K562 (cell line): Measurements from ENCODE around the gene EFEMP2. TPM values are rescaled to one million over a fixed set of nuclear protein-coding genes. Genes with fewer than 3 reads are reported as not detected.

ENCODE experiments used
- ADNP ChIP-seq: fragments of 200-800 bp; sonication (Bioruptor generic); IDR thresholded peaks from 2 replicates; pipeline ENCODE4 v1.6.1; 2016; ENCODE audit warnings: missing genetic modification characterization, missing compliant biosample characterization
- BRD9 ChIP-seq: fragments of 450-650 bp; IDR thresholded peaks from 2 replicates; pipeline ENCODE4 v1.6.1; 2018; ENCODE audit warnings: low read depth; ENCODE audit not compliant: partially characterized antibody
- CBFA2T3 ChIP-seq: fragments of 450-650 bp; IDR thresholded peaks from 2 replicates; pipeline ENCODE4 v1.6.1; 2017
- CHD4 ChIP-seq: fragments of 200-600 bp; sonication (generic); IDR thresholded peaks from 3 replicates; pipeline ENCODE4 v1.6.1; 2012; ENCODE audit warnings: low read depth, mild to moderate bottlenecking, mixed read lengths, low read length, inconsistent platforms; ENCODE audit not compliant: insufficient read depth, insufficient replicate concordance, poor library complexity, severe bottlenecking
- CREB5 ChIP-seq: fragments of 250-450 bp; sonication (Bioruptor Pico); IDR thresholded peaks from 2 replicates; pipeline ENCODE4 v1.5.0; 2020; ENCODE audit warnings: mild to moderate bottlenecking
- DPF2 ChIP-seq: fragments of 450-650 bp; IDR thresholded peaks from 2 replicates; pipeline ENCODE4 v1.6.1; 2016
- ERF ChIP-seq: fragments of 450-650 bp; formaldehyde crosslinking; IDR thresholded peaks from 2 replicates; pipeline ENCODE4 v1.4.0; 2020; ENCODE audit warnings: mild to moderate bottlenecking, mixed read lengths
- ETV1 ChIP-seq: fragments of 450-650 bp; conservative IDR thresholded peaks from 2 replicates; pipeline ENCODE4 v1.6.1; 2016; ENCODE audit warnings: missing genetic modification characterization, control low read depth, low read depth, missing compliant biosample characterization
- GTF2B ChIP-seq: IDR thresholded peaks from 2 replicates; pipeline ENCODE4 v1.6.1; 2011; ENCODE audit not compliant: insufficient read length; ENCODE audit errors: extremely low read depth
- HIVEP1 ChIP-seq: fragments of 250-450 bp; sonication (Bioruptor Pico); IDR thresholded peaks from 2 replicates; pipeline ENCODE4 v1.4.0; 2020; ENCODE audit warnings: mild to moderate bottlenecking
- JUNB ChIP-seq: fragments of 450-650 bp; formaldehyde crosslinking; conservative IDR thresholded peaks from 2 replicates; pipeline ENCODE4 v1.4.0; 2020; ENCODE audit warnings: mild to moderate bottlenecking
- KDM2B ChIP-seq: fragments of 250-450 bp; sonication (Bioruptor Pico); IDR thresholded peaks from 2 replicates; pipeline ENCODE4 v1.8.0; 2021; ENCODE audit warnings: mild to moderate bottlenecking, moderate library complexity
- PHTF2 ChIP-seq: fragments of 250-450 bp; sonication (Bioruptor Pico); IDR thresholded peaks from 2 replicates; pipeline ENCODE4 v1.5.0; 2021; ENCODE audit warnings: mild to moderate bottlenecking
- PREB ChIP-seq: sonication (generic); formaldehyde crosslinking; IDR thresholded peaks from 2 replicates; pipeline ENCODE4 v1.8.1; 2023; ENCODE audit warnings: mild to moderate bottlenecking, missing genetic modification reagents
- SFPQ ChIP-seq: fragments of 200-400 bp; formaldehyde crosslinking; IDR thresholded peaks from 2 replicates; pipeline ENCODE4 v1.6.1; 2017; ENCODE audit warnings: mild to moderate bottlenecking, low read depth, low read length, moderate library complexity
- SMAD3 ChIP-seq: fragments of 450-650 bp; formaldehyde crosslinking; conservative IDR thresholded peaks from 2 replicates; pipeline ENCODE4 v1.4.0; 2020; ENCODE audit warnings: mild to moderate bottlenecking
- SREBF2 ChIP-seq: sonication (generic); formaldehyde crosslinking; IDR thresholded peaks from 2 replicates; pipeline ENCODE4 v1.4.0; 2020; ENCODE audit warnings: mild to moderate bottlenecking, missing genetic modification reagents
- SRSF7 ChIP-seq: fragments of 200-400 bp; formaldehyde crosslinking; optimal IDR thresholded peaks from 2 replicates; pipeline ENCODE3; 2017; ENCODE audit warnings: mild to moderate bottlenecking, low read depth, low read length
- ZFX ChIP-seq: sonication (generic); formaldehyde crosslinking; IDR thresholded peaks from 2 replicates; pipeline ENCODE4 v1.8.0; 2022; ENCODE audit warnings: mild to moderate bottlenecking, missing genetic modification reagents, moderate library complexity
- ZNF197 ChIP-seq: fragments of 200-800 bp; sonication (Bioruptor generic); IDR thresholded peaks from 2 replicates; pipeline ENCODE4 v1.6.1; 2016; ENCODE audit warnings: low read depth, missing genetic modification characterization, missing compliant biosample characterization
- ZNF740 ChIP-seq, 3 experiments: fragments of 200-800 bp in 1 of 3; sonication (Bioruptor generic) in 1 of 3; sonication (generic) in 1 of 3; formaldehyde crosslinking in 1 of 3; IDR thresholded peaks; 2 replicates each; pipeline versions ENCODE4 v1.6.1 to v1.8.0; 2016 to 2022; ENCODE audit warnings: mild to moderate bottlenecking in 2 of 3, missing compliant biosample characterization in 2 of 3, missing genetic modification characterization in 2 of 3, missing genetic modification reagents in 1 of 3
- ZNF77 ChIP-seq: fragments of 250-450 bp; sonication (Bioruptor Pico); IDR thresholded peaks from 2 replicates; pipeline ENCODE4 v1.5.0; 2020
- polyA plus RNA-seq, 8 experiments: library from polyadenylated mRNA; depleted of rRNA in 4 of 8; stranded (reverse) in 5 of 8; unstranded in 3 of 8; fragments of >200 nt; fragmentation: Nextera tagmentation in 2 of 8; fragmentation: Illumina TruSeq in 1 of 8; extraction: Ambion mirVana in 2 of 8; extraction: Trizol in 1 of 8; gene quantifications; 2 replicates each; pipeline versions ENCODE4 v1.2.1 to v1.2.3, GENCODE V29; 2011 to 2014; ENCODE audit warnings: inconsistent platforms in 1 of 8, missing spikeins in 1 of 8
- total RNA-seq, 7 experiments: library from RNA; depleted of rRNA in 6 of 7; stranded (reverse); fragments of >200 nt in 6 of 7; fragmentation: Illumina TruSeq in 2 of 7; extraction: Trizol in 2 of 7; gene quantifications; 2 replicates each; pipeline versions ENCODE4 v1.2.1 to v1.2.3, GENCODE V29; 2011 to 2021; ENCODE audit warnings: low replicate concordance in 1 of 7

The EFEMP2 gene
- total and polyA plus RNA-seq, 9 of the 15 experiments (the other 6 are each of a cell fraction or from before 2014, with no cell fraction given): 0.07 to 2.9 (median 0.69) TPM; not detected in 1

- no peak for TF ChIP-seq SMAD3 (CRISPR knock-in tag)
- no peak for TF ChIP-seq ZNF740 (CRISPR knock-in tag; IDR thresholded peaks at IDR 0.05)
- no peak for TF ChIP-seq ZNF740 (tag; IDR thresholded peaks at IDR 0.05)
- TF ChIP-seq ETV1 (tag): no peak
- no peak for TF ChIP-seq DPF2
- no peak for TF ChIP-seq KDM2B (CRISPR knock-in tag)
- TF ChIP-seq GTF2B: no peak
- TF ChIP-seq SREBF2: no peak
- no peak for TF ChIP-seq CREB5 (CRISPR knock-in tag)
- TF ChIP-seq BRD9: no peak
- no peak for TF ChIP-seq CHD4
- TF ChIP-seq PHTF2: no peak
- TF ChIP-seq HIVEP1 (CRISPR knock-in tag): no peak
- no peak for TF ChIP-seq ZFX (CRISPR knock-in tag)
- no peak for TF ChIP-seq ZNF197 (CRISPR knock-in tag)
- TF ChIP-seq CBFA2T3: no peak
- no peak for TF ChIP-seq ADNP (tag)
- TF ChIP-seq JUNB (CRISPR knock-in tag): no peak
- TF ChIP-seq ERF (CRISPR knock-in tag): no peak
- TF ChIP-seq SRSF7: no peak
- no peak for TF ChIP-seq SFPQ
- no peak for TF ChIP-seq ZNF77 (CRISPR knock-in tag)
- no peak for TF ChIP-seq PREB (CRISPR knock-in tag)
Measured at GRCh38 chr11:65833297-65834030, 39.1 kb downstream of the EFEMP2 start, which contains the start of gene SNX32 (continued).
